ENCODE data around the gene PHC2. TPM values are rescaled to one million over a fixed set of nuclear protein-coding genes. Genes with fewer than 3 reads are reported as not detected.

PHC2 gene
- total RNA-seq, 1 experiment from 2014 or later, result 61.7 TPM

- no peak for DNase-seq (ENCODE audit: low read depth, low spot score)
- in situ Hi-C loops (cut with HindIII; ENCODE audit: low pct_unique_long_range_greater_than_20kb, low sequenced_read_pairs), result no loop called here
Measured at GRCh38 chr1:33456502-33456886, 25.6 kb upstream of the PHC2 start.

- DNase-seq (ENCODE audit: low read depth, low spot score), result peak; percentile 79
- in situ Hi-C loops (cut with HindIII; ENCODE audit: low pct_unique_long_range_greater_than_20kb, low sequenced_read_pairs), result no loop called here
Measured at GRCh38 chr1:33455539-33456501, 24.9 kb upstream of the PHC2 start.

DNA sequence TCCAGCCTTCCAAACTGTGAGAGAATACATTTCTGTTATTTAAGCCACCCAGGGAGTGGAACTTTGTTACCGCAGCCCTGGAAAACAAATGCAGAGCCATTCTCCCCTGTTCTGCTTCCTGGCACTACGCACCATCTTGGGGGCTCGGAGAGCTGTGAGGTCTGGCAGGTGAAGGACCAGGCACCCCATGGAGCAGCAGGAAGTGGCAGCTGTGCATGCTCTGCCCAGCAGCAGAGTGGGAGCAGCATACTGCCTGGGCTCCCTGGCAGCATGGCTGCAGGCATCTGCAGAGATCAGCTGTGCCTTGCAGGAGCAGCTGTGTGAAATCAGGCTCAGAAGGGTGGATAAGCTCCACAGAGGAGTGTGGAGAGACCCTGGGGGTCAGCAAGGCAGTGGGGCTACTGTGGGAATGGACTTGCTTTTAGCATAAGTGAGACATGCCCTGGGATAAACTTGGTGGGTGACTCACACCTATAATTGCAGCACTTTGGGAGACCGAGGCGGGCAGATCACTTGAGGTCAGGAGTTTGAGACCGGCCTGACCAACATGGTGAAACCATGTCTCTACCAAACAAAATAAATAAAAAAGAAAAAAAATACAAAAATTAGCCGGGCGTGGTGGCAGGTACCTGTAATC, 23.9 kb upstream of the PHC2 start:
- no peak for DNase-seq (ENCODE audit: low read depth, low spot score)
- in situ Hi-C loops (cut with HindIII; ENCODE audit: low pct_unique_long_range_greater_than_20kb, low sequenced_read_pairs), result no loop called here

GRCh38 chr1:33446590-33446989, 15.7 kb upstream of the PHC2 start:
- DNase-seq (ENCODE audit: low read depth, low spot score), result no peak
- in situ Hi-C loops (cut with HindIII; ENCODE audit: low pct_unique_long_range_greater_than_20kb, low sequenced_read_pairs), result no loop called here

- no peak for DNase-seq (ENCODE audit: low read depth, low spot score)
- in situ Hi-C loops (cut with HindIII; ENCODE audit: low pct_unique_long_range_greater_than_20kb, low sequenced_read_pairs), result no loop called here
Measured at GRCh38 chr1:33445108-33445507, 14.2 kb upstream of the PHC2 start.

DNA sequence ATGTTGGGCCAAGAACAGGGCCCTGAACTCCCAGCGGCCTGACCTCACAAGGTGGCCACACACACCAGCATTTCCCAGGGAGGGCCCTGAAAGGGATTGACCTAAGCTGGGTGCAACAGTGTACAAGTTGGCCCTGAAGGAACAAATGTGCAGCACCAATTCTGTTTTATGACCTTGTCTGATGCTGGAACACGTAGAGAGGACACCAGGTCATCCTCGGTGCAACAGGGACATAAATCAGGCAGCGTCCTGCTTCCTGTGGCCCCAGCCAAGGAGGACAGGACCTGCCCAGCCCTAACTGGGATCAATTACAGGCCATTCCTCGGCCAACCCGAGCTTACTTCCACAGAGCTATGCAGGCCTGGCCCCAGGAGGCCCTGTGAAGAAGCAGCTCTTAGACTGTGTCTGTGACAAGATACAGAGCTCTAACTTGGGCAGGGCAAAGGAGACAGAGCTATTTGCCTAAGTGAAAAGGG, 12.8 kb upstream of the PHC2 start:
- DNase-seq (ENCODE audit: low read depth, low spot score), result no peak
- in situ Hi-C loops (cut with HindIII; ENCODE audit: low pct_unique_long_range_greater_than_20kb, low sequenced_read_pairs), result no loop called here

DNA sequence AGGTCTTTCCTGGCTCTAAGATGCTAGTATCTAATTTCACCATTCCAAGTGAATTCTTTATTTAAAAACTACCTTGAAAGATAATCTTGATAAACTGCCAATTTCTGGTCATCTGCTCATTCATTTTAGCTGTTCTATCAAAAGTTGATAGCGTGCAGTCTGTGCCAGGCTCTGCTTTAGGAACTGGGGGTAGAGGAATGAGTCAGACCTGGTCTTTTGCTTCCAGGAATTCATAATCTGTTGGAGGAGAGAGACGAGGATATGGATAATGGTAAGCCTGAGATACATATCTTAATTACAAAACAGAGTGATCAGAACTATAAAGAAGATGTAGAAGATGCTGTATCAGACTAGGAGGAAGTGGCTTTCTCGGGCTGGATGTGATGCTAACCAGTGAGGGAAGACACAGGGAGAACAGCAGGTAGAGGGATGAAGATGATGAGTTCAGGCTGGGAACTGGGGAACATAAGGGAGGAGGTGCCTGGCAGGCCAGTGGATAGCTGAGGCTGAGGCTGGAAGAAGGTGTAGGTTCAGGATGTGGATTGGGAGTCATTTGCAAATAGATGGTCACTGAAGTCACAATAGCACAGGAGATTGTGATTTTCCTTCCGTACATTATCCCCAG, 12.3 kb upstream of the PHC2 start:
- in situ Hi-C loops (cut with HindIII; ENCODE audit: low pct_unique_long_range_greater_than_20kb, low sequenced_read_pairs), result no loop called here
- DNase-seq (ENCODE audit: low read depth, low spot score), result no peak

DNA sequence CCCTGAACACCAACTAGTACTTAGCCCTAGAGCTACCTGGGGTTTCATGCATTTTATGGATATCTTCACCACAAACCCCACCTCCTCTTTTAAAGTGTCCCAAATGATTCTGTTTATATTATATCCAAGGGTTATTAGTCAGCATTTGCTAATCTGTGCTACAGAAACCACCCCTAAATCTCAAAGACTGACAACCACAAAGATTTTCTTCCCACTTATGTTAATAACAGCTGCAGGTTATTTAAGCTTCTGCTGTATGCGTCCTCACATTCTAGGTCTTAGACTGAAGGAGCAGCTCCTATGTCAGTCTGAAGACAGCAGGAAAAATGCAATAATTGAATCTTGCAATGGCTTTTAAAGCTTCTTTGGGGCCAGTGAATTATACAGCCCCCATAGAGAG, 11.2 kb upstream of the PHC2 start:
- in situ Hi-C loops (cut with HindIII; ENCODE audit: low pct_unique_long_range_greater_than_20kb, low sequenced_read_pairs), result no loop called here
- DNase-seq (ENCODE audit: low read depth, low spot score), result no peak

- no peak for DNase-seq (ENCODE audit: low read depth, low spot score)
- in situ Hi-C loops (cut with HindIII; ENCODE audit: low pct_unique_long_range_greater_than_20kb, low sequenced_read_pairs), result no loop called here
Measured at GRCh38 chr1:33441088-33441745, 10.3 kb upstream of the PHC2 start.

DNA sequence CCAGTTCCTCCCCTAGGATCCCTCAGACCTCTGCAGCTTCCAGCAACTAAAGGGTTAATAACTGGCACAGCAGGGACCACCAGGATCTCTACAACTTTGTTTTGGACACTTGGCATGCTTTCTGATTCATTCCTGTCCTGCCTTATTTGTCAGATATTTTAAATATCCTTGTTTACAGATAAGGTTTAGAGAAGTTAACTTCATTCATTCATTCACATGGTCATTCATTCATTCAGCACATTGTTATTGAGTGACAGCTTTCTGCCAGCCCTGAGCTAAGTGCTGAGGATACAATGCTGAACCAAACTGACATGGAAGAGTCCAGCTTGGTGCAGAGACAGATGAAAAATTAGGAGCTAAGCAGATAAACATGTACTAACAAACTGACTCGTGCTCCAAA, 8.8 kb upstream of the PHC2 start:
- in situ Hi-C loops (cut with HindIII; ENCODE audit: low pct_unique_long_range_greater_than_20kb, low sequenced_read_pairs), result no loop called here
- DNase-seq (ENCODE audit: low read depth, low spot score), result no peak

DNA sequence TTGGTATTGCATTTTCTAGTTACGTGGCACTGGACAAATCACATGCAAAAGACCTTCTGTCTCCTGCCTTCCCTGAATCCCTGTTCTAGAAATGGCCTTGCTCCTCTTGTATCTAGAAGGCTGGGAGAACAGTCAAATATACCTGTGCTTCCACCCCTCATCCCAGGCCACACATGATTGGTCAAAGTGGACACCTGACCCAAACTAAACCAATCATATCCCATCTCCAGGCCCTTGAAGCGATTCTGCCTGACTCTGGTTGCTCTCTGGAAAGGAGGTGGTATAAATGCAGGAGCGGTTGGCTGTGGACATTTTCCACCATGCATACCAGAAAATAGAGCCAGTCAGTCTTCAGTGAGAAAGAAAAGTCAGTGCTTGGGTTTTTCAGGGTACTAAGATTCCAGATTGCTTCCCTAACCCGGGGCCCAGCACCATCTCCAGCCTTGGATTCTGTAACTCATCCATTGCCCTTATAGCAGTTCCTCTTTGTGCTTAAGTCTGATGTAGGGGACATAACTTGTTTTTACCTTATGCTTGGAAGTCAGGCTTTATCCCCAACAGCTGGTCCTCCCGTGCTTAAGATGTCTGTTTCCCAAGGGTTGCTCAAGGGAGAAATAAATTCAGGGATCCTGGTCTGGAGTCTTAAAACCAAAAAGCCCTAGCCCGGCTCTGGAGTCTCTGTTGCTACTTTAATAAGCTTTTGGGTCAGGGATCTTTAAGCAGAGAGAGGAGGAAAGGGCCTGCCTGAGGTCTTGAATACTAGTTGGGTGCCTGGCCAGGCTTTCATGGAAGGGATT, 7.7 kb upstream of the PHC2 start:
- in situ Hi-C loops (cut with HindIII; ENCODE audit: low pct_unique_long_range_greater_than_20kb, low sequenced_read_pairs), result no loop called here
- no peak for DNase-seq (ENCODE audit: low read depth, low spot score)

- in situ Hi-C loops (cut with HindIII; ENCODE audit: low pct_unique_long_range_greater_than_20kb, low sequenced_read_pairs), result no loop called here
- DNase-seq (ENCODE audit: low read depth, low spot score), result no peak
Measured at GRCh38 chr1:33436557-33437285, 5.8 kb upstream of the PHC2 start.

GRCh38 chr1:33435096-33435820, 4.4 kb upstream of the PHC2 start:
- DNase-seq (ENCODE audit: low read depth, low spot score), result peak; percentile 59
- in situ Hi-C loops (cut with HindIII; ENCODE audit: low pct_unique_long_range_greater_than_20kb, low sequenced_read_pairs), result no loop called here

- no peak for DNase-seq (ENCODE audit: low read depth, low spot score)
- in situ Hi-C loops (cut with HindIII; ENCODE audit: low pct_unique_long_range_greater_than_20kb, low sequenced_read_pairs), result no loop called here
Measured at GRCh38 chr1:33434363-33434750, 3.5 kb upstream of the PHC2 start.

- in situ Hi-C loops (cut with HindIII; ENCODE audit: low pct_unique_long_range_greater_than_20kb, low sequenced_read_pairs), result no loop called here
- DNase-seq (ENCODE audit: low read depth, low spot score), result peak; percentile 87
Measured at GRCh38 chr1:33433509-33434362, 2.8 kb upstream of the PHC2 start.
